ENCODE results near the gene CAPZA1. TPM values are rescaled to one million over a fixed set of nuclear protein-coding genes. Genes with fewer than 3 reads are reported as not detected.

The CAPZA1 gene
- total and polyA plus RNA-seq, 2 of the 8 experiments (the other 6 are each of a cell fraction or from before 2014, with no cell fraction given): 48.9 to 107 TPM

GRCh38 chr1:112687361-112687760 is 67.7 kb downstream of the CAPZA1 start:
- H4K5ac ChIP-seq (ENCODE audit: insufficient read length, low read depth, low read length): no peak overlapping the region
- H3K23ac ChIP-seq (ENCODE audit: insufficient read length): no peak overlapping the region
- TF ChIP-seq EZH2 (IDR thresholded peaks at IDR 0.05; ENCODE audit: low read depth, low read length, severe bottlenecking) (no peak), MAX (IDR thresholded peaks at IDR 0.05) (no peak), CREB1 (IDR thresholded peaks at IDR 0.05) (no peak), RXRA (IDR thresholded peaks at IDR 0.05; ENCODE audit: insufficient read depth, low read depth, low read length) (no peak)
- no peak overlapping the region for H4K91ac ChIP-seq (replicated peaks; ENCODE audit: insufficient read length, low read length)
- H3K4me3 ChIP-seq (ENCODE audit: extremely low read depth in 1 of 4, insufficient read depth in 2 of 4, low read depth in 3 of 4, low read length in 4 of 4): no peak overlapping the region
- no peak overlapping the region for H2BK120ac ChIP-seq (replicated peaks; ENCODE audit: low read depth, low read length)
- no peak overlapping the region for H2BK15ac ChIP-seq (ENCODE audit: low read length)
- FAIRE-seq (no peak), DNase-seq (ENCODE audit: low read depth in 1 of 2, low spot score in 2 of 2) (no peak)
- H3K4me1 ChIP-seq (replicated peaks in 1 of 4; ENCODE audit: control insufficient read depth in 3 of 4, insufficient read depth in 4 of 4, low read length in 3 of 4): peaks cover 0 to 2% (median 0%) of the 10 kb centered on the region in 4 experiments; a peak in 2 of 7 replicates
- H2BK5ac ChIP-seq (ENCODE audit: low read depth, low read length): no peak overlapping the region
- H3K9me3 ChIP-seq (ENCODE audit: insufficient read depth in 2 of 2, low read depth in 1 of 2, low read length in 1 of 2): no peaks in the 10 kb centered on the region
- WGBS, 2 experiments (ENCODE audit: extremely low coverage in 1 of 2, insufficient coverage in 1 of 2, insufficient read length in 1 of 2, insufficient replicate concordance in 2 of 2, low coverage in 1 of 2, low lambda C conversion rate in 2 of 2, missing lambda C conversion rate in 1 of 2): 93% methylated on average over 4 of the region's 4 CpGs; no CpG with 5 or more reads in 1 of the 2 experiments
- no peaks in the 10 kb centered on the region for H3K23me2 ChIP-seq (ENCODE audit: low read depth, low read length)
- H3K56ac ChIP-seq (replicated peaks; ENCODE audit: insufficient read length, low read depth, low read length): no peak overlapping the region
- no peaks in the 10 kb centered on the region for H3K27me3 ChIP-seq (replicated peaks in 1 of 4; ENCODE audit: control insufficient read depth in 3 of 4, extremely low read depth in 1 of 4, insufficient read depth in 3 of 4, low read length in 3 of 4)
- peaks cover 0 to 7% of the 10 kb centered on the region in 2 experiments; a peak in 2 of 4 replicates for H3K79me2 ChIP-seq (ENCODE audit: control insufficient read depth in 1 of 2, insufficient read depth in 2 of 2, low read length in 2 of 2)
- H2AFZ ChIP-seq (ENCODE audit: low read length): no peak overlapping the region
- H2BK12ac ChIP-seq (ENCODE audit: low read depth, low read length): no peak overlapping the region
- H3K4ac ChIP-seq (replicated peaks; ENCODE audit: insufficient read length, low read depth, low read length): no peak overlapping the region
- H4K20me1 ChIP-seq (replicated peaks in 1 of 2; ENCODE audit: control insufficient read depth in 1 of 2, insufficient read depth in 2 of 2, low read length in 2 of 2): peaks cover 0 to 9% of the 10 kb centered on the region in 2 experiments
- no peak overlapping the region for H3K18ac ChIP-seq (ENCODE audit: extremely low read depth, low read length)
- ChIA-PET POLR2A (ENCODE audit: partially characterized antibody) (interaction anchor here (3.0 to 6.0 kb wide), 2 partner anchors 12 kb away, joined by 26 to 32 read pairs; partner anchors contain the start of gene MOV10), CTCF (ENCODE audit: partially characterized antibody) (interaction anchor here (0.8 to 1.2 kb wide), 2 partner anchors 10 to 31 kb away, joined by 3 read pairs; no protein-coding TSS in a partner anchor)
- H3K9ac ChIP-seq (replicated peaks in 1 of 4; ENCODE audit: extremely low read depth in 1 of 4, low read depth in 3 of 4, low read length in 3 of 4): no peak overlapping the region
- no peak overlapping the region for H3K14ac ChIP-seq (ENCODE audit: insufficient read length)
- no peak overlapping the region for H3K4me2 ChIP-seq (ENCODE audit: insufficient read depth in 1 of 2, low read depth in 2 of 2, low read length in 2 of 2)
- no peak overlapping the region for H3K27ac ChIP-seq (ENCODE audit: low read depth, low read length)
- H2BK20ac ChIP-seq (ENCODE audit: low read length): no peak overlapping the region
- no peak overlapping the region for H2AK5ac ChIP-seq (ENCODE audit: low read depth, low read length)
- H3K79me1 ChIP-seq (ENCODE audit: low read depth, low read length): peaks cover 3% of the 10 kb centered on the region
- H3K36me3 ChIP-seq (ENCODE audit: control insufficient read depth in 2 of 4, insufficient read depth in 4 of 4, low read length in 3 of 4): peaks cover 0 to 20% (median 15%) of the 10 kb centered on the region in 4 experiments; a peak in 7 of 8 replicates
- no peak overlapping the region for H4K8ac ChIP-seq (ENCODE audit: extremely low read depth, insufficient read depth, low read length)
